GM21529 (cell line): Measurements from ENCODE around the gene DIP2B.

ENCODE experiments used
- ATAC-seq: cut with Tn5 transposase; IDR thresholded peaks from one replicate; pipeline ENCODE4 v1.9.1; 2021; ENCODE audit not compliant: unreplicated experiment

The DIP2B gene

GRCh38 chr12:50635857-50636256, 131.1 kb downstream of the DIP2B start:
- no peak for ATAC-seq

DNA sequence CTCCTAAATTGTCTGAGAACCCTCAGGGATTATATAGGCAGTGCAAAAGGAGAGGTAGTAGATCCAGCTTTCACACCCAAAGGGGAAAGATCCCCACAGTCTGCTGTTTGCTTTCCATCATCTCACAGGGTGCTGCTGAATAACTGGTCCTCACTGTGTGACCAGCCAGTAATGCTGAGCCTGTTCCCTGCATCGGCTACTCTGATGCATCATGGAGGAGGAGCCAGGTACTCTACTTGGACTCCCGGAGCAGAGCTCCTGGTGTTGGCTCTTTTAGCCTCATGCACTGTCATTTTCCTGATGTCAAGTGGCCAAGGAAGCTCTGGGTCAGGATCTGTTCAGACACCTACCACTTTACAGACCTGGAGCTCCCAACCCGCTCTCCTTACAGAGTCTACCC, 131.7 kb downstream of the DIP2B start:
- no peak for ATAC-seq

GRCh38 chr12:50637870-50638481, 133.2 kb downstream of the DIP2B start:
- ATAC-seq = no peak

GRCh38 chr12:50638482-50638880, 133.7 kb downstream of the DIP2B start:
- no peak for ATAC-seq

- no peak for ATAC-seq
Observed at GRCh38 chr12:50639721-50640120, 134.9 kb downstream of the DIP2B start.

DNA sequence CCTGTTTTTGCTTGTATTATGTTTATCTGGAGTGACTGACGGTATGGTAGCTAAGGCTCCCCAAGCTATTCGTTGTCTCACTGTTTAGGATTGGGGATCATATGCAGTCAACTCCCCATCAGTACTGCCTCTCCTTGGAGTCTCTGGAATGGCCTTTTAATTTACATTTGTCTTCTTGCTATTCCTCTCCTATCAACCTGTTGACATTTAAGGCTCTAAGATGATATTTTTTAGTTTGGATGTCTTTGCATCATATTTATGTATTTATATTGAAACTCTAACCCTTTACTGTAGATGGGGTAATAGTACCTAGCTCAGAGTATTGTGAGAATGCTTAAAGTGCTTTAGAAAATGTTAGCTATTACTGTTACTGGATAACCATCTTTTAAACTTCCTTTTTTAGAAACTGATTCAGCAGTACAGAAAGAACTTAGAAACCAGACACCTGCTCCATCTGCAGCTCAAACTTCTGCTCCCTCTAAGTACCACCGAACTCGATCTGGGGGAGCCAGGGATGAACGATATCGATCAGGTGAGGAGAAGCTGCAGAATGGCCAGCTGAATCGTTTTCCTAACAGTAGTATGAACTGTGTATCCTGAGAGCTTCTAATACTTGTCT, 135.6 kb downstream of the DIP2B start:
- ATAC-seq = no peak

- ATAC-seq = no peak
Observed at GRCh38 chr12:50641566-50641965, 136.8 kb downstream of the DIP2B start.

GRCh38 chr12:50642035-50642451, 137.3 kb downstream of the DIP2B start:
- no peak for ATAC-seq

DNA sequence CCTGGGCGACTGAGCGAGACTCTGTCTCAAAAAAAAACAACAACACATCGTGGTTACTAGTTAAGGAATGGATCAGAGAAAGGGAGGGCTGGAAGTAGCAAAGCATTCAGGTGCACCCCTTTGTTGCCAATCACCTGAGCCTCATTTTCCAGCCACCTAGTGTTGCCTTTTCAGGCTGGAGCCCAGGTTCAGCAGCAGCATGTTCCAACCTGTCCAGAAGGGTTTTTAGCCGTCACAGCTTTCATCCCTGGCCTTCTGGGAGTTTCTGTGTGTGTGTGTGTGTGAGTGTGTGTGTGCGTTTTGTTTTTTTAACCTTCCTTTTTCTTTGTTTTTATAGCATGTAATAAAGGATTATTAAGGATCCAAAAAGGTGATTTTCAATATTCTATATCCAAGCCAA, 138.0 kb downstream of the DIP2B start:
- ATAC-seq = no peak

- no peak for ATAC-seq
Observed at GRCh38 chr12:50647031-50647430, 142.2 kb downstream of the DIP2B start.

DNA sequence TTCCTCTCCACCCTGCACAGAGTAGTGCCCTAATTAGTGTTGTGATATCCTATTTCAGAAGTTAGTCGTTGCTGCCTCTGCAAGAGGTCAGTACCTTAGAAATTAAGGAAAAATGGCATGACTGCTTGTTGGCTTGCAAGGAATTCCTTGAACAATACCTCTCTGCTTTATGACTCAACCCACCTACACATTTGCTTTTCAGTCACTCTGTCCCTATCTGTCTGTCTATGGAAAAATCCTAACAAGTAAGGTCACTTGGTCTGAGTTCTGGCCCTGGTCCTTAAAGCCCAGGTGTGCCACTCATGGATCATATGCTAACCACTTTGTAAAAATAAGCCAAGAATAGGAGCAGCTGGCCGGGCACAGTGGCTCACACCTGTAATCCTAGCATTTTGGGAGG, 142.7 kb downstream of the DIP2B start:
- ATAC-seq = no peak

DNA sequence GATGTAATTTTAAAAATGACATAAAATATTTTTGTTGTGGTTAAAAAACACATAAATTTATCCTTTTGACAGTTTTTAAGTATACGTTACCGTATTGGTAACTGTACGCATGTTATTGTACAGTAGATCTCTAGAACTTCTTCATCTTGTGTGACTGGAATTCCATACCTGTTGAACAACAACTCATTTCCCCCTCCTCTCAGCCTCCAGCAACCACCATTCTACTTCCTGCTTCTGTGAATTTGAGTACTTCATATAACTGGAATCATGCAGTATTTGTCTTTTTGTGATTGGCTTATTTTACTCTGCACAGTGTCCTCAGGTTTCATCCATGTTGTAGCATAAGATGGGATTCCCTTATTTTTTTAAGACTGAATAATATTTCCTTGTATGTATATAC, 145.5 kb downstream of the DIP2B start:
- ATAC-seq = no peak

GRCh38 chr12:50655374-50655921, 150.7 kb downstream of the DIP2B start:
- no peak for ATAC-seq

DNA sequence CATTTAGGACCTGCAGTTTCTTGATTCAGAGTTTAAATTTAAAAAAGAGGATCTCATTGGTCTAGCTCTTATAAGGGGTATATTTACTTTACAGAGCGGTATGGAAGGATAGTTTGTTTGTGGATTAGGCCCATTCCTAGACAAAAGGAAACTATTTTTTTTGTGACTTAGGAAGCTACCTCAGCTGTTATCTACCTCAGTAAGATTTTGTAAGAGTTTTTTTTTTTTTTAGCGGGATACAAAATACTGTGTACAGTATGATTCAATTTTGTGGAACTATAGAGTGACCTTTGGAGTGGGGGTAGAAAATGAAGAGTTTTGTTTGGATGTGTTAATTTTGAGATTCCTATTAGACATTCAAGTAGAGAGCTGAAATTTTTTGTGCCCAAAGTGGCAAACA, 154.5 kb downstream of the DIP2B start:
- ATAC-seq = no peak

DNA sequence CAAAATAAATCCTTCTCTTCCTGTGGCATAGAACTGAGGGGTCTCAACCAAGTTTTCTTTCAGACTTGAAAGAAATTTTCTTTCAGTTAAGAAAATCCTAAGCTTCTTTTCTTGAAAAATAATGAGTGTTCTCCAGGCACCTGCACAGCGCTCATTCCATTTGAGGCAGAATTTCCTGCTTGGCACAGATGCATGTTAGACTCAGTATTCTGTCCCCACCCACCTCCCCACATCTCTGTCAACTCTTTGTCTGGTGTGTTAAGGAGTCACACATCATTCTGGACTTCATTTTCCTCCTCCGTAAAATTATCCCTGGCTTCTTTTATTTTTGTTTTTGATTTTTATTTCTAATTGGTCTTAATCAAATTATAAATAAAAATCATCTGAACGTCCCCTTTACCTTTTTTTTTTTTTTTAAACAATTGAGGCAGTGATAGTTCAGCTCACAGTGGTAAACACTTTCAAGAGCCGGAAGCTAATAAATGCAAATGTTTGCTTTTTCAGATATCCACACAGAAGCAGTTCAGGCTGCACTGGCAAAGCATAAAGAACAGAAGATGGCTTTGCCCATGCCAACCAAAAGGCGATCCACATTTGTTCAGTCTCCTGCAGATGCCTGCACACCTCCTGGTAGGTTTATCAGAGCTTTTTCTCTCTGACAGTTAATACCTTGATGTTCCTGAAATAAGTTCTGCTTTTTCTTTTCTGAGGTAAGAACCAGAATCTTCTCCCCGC, 155.1 kb downstream of the DIP2B start:
- ATAC-seq = no peak

DNA sequence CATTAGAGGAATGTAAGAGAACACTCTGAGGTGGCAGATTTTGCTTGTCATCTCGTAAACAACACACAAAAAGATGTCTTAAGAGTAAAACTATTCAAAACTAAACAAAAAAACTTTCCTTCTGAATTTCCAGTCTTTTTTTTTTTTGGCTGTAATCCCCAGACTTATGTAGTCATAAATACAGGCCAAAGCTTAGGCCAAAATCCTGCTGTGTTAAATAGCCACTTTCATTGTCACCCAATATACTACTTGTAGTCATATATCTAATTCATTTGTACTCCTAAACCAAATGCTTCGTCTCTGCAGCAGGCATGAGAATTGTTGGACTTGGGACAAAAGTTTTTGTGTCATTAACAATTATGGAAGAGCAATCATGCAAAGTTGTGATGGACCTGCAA, 155.6 kb downstream of the DIP2B start:
- no peak for ATAC-seq

DNA sequence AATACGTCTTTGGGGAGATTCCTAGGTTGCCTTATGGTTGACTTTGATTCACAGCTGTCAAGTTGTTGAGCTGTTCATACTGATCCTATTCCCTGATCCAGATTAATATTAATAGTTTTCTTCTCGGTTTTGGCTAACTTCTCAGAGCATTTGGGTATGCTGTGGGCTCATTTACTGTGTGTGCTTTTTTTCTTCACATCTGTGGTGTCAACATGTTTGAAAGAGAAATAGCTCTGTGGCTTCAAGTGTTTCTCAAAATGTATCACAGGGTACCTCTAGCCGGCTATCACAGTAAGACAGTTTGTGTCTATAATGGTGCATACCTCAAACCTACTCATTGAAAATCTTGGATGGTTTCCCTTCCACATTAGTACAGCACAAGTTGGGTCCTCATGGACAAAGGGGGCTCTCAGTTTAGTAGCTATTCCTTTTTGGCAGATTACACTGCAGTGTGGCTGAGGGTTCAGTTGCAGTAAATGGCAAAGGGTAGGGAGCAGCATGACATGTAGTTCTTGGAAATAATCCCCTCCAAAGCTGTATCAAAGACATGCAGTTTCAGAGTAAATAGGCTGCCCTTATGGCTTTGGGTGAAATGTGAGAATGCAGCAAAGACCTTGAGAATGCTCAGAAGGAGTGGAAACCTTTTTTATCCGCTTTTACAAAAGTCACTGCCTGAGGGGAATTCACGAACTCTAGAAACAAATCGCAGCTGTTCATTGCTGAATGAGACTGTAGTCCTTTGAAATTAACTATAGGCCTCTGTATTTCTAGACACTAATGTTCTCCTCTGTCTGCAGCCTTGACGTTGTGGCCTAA, 156.7 kb downstream of the DIP2B start:
- ATAC-seq = peak; percentile 44

DNA sequence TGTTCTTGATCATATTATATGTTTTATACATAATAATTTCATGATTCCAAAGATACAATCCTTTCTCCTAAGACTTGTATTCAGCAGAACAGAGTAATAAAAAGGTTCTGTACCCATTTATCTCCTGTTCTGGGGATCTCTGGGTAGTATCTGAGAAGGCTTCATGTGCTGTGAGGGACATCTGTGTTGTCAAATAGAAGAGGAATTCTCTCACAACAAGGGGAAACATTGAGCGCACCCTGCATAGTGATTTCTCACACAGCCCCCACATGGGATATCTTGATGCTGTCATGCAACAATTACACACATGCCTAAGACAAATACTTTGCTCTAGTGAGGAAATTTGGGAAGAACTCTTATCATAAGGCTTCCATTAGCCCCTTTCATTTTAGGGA, 157.3 kb downstream of the DIP2B start:
- ATAC-seq = no peak

- ATAC-seq = no peak
Observed at GRCh38 chr12:50665170-50665569, 160.4 kb downstream of the DIP2B start.

GRCh38 chr12:50665609-50666008, 160.8 kb downstream of the DIP2B start:
- ATAC-seq = no peak

DNA sequence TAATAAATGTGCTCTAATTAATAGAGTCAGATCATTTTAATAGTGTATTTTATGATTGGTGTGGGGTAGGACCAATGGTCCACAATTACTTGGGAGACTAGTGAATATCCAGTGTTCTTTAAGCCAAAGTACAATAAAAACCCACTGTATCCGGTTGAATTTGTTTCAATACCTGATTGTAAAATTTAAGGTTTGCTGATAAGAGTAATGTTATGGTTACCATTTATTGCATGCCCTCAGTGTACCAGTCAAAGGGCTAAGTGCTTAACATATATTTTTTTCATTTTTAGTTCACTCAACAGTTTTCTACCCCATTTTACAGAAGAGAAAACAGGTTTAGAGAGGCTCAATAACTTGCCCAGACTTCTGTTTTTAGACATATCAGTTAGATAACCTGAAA, 161.2 kb downstream of the DIP2B start:
- ATAC-seq = no peak
